GM21447 (cell line): ENCODE results near the gene PLP2.

Source experiments
- ATAC-seq: cut with Tn5 transposase; IDR thresholded peaks from one replicate; pipeline ENCODE4 v1.9.1; 2021; ENCODE audit not compliant: unreplicated experiment

PLP2 gene

DNA sequence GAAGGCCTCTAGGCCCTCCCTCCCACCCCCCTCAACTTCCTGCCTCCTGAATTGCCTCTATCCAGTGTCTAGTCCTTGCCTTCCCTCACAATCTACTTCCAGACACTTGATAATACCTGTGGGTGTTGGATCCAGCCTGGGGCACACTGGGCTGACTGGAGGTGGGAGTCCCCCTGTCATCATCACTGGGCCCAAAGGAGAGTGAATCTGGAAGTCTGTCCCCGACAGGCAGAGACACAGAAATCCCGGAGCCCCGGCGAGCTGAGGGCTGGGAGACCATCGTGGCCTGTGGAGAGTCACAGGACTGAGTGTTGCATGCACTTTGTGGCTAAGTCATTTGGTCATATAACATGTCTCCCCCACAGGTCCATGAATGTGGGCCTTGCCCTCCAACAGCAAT lies 36.7 kb downstream of the PLP2 start:
- no peak for ATAC-seq

DNA sequence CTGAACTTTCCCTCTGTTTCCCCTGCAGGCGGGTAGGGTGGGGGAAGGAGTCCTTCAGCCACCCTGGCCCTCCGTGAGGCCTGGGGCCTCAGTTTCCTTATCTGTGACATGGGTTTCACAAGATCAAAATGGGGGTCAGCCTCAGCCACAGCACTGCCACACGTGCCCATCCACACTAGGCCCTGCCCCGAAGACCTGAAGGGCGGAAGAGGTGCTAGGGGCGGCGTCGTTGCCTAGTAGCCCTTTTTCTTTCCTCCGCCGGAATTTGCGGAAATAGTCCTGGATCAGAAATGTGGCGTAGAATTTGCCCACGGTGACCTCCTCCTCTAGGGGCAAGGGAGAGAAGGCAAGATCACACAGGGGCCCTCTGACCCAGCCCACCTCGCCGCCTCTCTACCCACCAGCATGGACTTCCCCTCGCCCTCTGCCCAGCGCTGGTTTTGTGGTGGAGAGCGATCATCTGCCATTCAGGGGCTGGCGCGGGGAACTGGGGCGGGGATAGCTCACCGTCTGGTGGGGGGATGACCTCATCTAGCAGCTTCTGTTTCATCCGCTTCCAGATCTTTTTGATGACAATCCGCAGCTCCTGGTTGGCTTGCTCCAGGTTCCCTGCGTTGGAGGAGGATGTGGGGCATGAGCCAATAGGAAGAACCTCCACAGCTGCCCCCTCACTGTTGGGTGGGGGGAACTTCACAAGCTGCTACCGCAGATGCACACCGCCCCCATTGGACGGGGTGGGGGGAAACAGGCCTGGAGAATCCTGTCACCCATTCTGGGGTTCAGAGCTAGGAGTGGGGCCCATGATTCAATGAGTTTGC lies 37.9 kb downstream of the PLP2 start:
- ATAC-seq, result no peak

DNA sequence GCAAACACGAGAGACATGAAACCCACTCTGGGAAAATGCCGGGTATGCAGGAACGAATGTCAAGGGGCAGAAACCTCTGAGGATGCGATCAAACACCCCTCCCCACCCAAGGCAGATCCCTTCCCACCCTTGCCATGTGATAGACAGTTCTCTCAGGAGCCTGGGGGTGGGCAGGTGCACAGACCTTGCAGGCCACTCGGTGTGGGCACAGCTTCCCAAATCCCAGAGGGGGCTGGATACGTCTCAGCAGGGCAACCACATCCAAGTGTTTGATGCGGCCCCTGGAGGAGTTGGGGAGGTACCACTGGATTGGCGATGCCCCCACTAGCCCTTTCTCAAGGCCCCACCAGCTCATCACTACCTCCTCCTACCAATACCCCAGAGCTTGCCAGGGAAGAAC lies 38.7 kb downstream of the PLP2 start:
- ATAC-seq, result no peak

DNA sequence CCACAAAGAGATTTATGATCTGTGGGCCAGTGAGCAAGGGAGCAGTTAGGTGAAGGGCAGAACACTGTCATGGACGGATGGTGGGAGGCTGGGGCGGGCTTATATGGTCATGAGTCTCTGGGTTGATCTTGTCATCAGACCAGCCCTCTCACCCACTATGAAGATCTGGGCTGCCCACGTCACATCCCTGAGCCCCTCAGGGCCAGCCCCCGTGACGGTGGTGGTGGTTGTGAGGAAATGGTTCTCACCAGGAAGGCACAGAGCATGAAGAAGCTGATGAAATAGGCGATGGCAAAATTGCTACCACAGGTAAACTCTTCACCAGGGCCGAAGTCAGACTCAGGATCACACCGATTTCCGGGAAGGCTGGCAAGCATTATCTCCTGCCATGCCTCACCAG lies 39.4 kb downstream of the PLP2 start:
- no peak for ATAC-seq

DNA sequence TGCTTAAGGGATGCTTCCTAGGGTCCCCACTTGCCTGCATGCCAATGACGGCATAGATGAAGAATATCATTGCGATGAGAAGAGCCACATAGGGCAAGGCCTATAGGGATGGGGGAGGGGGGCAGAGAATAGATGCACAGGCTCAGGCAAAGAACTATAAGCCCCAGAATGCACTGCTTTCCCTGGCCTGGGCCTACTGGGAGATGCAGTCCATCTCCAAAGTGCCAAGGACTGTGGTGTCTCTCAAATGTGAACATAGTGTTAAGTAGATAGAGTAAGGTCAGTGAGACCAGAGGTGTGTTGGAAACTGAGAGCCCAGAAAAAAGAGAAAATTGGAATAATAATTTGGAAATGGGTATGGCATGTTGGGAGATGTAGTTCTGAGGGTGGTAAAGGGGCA lies 40.5 kb downstream of the PLP2 start:
- no peak for ATAC-seq

DNA sequence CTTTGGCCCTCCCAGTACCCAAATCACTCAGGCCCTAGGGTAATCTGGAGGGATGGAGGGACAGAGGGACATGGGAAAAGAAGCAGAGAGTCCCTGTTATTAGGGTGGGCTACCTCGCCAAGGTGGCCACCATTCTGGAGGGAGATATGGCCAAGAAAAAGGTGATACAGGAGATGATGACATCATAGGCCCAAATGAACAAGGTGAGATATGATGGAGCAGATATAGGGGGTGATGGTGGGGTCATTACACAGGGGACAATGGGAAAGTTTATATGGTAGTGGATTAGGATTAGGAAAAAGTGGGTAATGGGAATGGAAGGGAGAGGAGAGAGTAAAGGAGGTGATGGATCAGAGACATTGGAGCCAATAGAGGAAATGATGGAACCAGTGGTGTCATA lies 41.2 kb downstream of the PLP2 start:
- ATAC-seq, result no peak

DNA sequence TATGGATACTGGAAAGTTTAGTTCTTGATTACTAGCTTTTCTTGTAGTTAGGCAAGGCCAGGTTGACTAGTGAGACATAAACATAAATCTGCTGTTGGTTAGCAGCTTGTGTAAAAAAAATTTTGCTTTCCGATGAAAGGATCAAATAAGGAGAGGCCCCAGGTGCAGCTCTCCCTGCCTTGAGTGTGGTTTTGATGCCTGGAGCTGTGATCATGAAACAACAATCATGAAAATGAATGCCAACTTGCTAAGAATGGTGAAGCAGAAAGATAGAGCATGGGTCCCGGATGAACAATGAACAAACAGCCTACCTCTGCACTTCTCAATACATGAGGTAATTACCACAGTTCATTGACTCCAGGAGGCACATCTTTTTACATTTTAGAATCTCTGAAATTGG lies 42.7 kb downstream of the PLP2 start:
- no peak for ATAC-seq

DNA sequence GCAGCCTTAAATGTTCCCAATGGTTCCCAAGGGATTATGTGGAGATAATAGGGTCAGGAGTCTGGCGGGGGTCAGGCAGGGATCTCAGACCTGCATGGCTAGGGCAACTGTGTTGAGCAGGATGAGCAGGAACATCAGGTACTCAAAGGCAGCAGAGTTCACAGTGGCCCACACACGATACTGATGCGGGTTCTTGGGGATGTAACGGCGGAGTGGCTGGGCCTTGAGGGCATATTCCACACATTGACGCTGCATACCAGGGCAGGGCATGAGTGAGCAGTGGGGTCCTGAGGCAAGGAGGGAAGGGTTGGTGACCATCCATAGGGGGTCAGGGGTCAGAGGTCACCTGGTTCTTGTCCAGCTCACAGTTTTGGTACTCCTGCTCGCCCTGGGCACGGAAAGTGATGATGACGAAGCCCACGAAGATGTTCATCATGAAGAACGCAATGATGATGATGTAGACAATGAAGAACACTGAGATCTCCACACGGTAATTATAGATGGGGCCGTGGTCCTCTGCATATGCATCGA lies 43.4 kb downstream of the PLP2 start:
- no peak for ATAC-seq

DNA sequence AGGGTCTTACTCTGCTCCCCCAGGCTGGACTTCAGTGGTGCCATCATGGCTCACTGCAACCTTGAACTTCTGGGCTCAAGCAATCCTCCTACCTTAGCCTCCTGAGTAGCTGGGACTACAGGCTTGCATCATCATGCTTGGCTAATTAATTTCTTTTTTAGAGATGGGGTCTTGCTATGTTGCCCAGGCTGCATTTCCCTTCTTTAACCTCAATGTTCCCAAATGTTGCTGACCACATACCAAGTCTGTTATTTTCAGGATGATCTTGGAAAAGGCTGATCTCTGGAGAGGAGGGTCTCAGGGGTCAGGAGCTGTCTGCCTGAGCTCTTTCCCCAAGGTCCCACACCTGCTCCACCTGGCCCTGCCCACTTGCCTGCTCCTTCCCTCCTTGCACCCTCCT lies 48.4 kb downstream of the PLP2 start:
- no peak for ATAC-seq

DNA sequence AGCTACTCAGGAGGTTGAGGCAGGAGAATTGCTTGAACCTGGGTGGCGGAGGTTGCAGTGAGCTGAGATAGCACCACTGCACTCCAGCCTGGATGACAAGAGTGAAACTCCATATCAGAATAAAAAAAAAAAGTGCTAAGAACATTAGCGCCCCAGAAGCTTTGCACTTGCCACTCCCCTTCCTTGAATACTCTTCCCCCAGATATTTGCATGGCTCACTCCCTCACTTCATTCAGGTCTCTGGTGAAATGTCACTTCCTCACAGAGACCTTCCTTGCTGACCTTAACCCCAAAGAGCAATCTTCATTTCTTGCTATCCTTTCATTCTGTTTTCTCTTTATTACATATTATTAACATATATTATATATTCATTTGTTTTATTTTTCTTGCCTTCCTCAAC lies 50.2 kb downstream of the PLP2 start:
- no peak for ATAC-seq
